Measurements from ENCODE around the gene SKAP1.
"Not testable (repeated sequence)": the region's sequence is repeated elsewhere in the genome, so short reads cannot be mapped to it uniquely, and the experiment has no call there.

SKAP1 gene

GRCh38 chr17:48294020-48294805 is 135.8 kb downstream of the SKAP1 start:
- Mint-ChIP-seq H3K27ac (no peak overlapping the region), H3K36me3 (ENCODE audit: low read depth) (no peaks in the 10 kb centered on the region), H3K4me3 (no peak overlapping the region), H3K27me3 (ENCODE audit: low read depth, poor library complexity) (no peaks in the 10 kb centered on the region), H3K9me3 (no peaks in the 10 kb centered on the region), H3K4me1 (peaks cover 41% of the 10 kb centered on the region)
- no peak for TF ChIP-seq CTCF (IDR thresholded peaks at IDR 0.05)
- DNase-seq, result no peak

- Mint-ChIP-seq H3K4me1 (peaks cover 41% of the 10 kb centered on the region), H3K36me3 (ENCODE audit: low read depth) (no peaks in the 10 kb centered on the region), H3K27ac (no peak overlapping the region), H3K27me3 (ENCODE audit: low read depth, poor library complexity) (no peaks in the 10 kb centered on the region), H3K9me3 (no peaks in the 10 kb centered on the region), H3K4me3 (no peak overlapping the region)
- TF ChIP-seq CTCF (IDR thresholded peaks at IDR 0.05), result no peak
- DNase-seq, result no peak
Measured at GRCh38 chr17:48293319-48294019, 136.5 kb downstream of the SKAP1 start.

- DNase-seq, result no peak
- Mint-ChIP-seq H3K27ac (no peak overlapping the region), H3K9me3 (no peaks in the 10 kb centered on the region), H3K27me3 (ENCODE audit: low read depth, poor library complexity) (peaks cover 2% of the 10 kb centered on the region), H3K4me3 (no peak overlapping the region), H3K36me3 (ENCODE audit: low read depth) (no peaks in the 10 kb centered on the region), H3K4me1 (peaks cover 17% of the 10 kb centered on the region)
- no peak for TF ChIP-seq CTCF (IDR thresholded peaks at IDR 0.05)
Measured at GRCh38 chr17:48290378-48290777, 139.6 kb downstream of the SKAP1 start.

GRCh38 chr17:48286917-48287316 is 143.1 kb downstream of the SKAP1 start:
- H3K27me3 Mint-ChIP-seq (ENCODE audit: low read depth, poor library complexity); DNase-seq; H3K4me3 Mint-ChIP-seq; H3K9me3 Mint-ChIP-seq; H3K36me3 Mint-ChIP-seq (ENCODE audit: low read depth); H3K27ac Mint-ChIP-seq: not testable (repeated sequence)
- peaks cover 22% of the 10 kb centered on the region for H3K4me1 Mint-ChIP-seq

GRCh38 chr17:48285614-48286013 is 144.4 kb downstream of the SKAP1 start:
- Mint-ChIP-seq H3K9me3 (no peaks in the 10 kb centered on the region), H3K27ac (no peak overlapping the region), H3K27me3 (ENCODE audit: low read depth, poor library complexity) (peaks cover 2% of the 10 kb centered on the region), H3K36me3 (ENCODE audit: low read depth) (no peaks in the 10 kb centered on the region), H3K4me3 (no peak overlapping the region), H3K4me1 (peaks cover 22% of the 10 kb centered on the region)
- DNase-seq, result no peak
- no peak for TF ChIP-seq CTCF (IDR thresholded peaks at IDR 0.05)

- Mint-ChIP-seq H3K27me3 (ENCODE audit: low read depth, poor library complexity) (peaks cover 2% of the 10 kb centered on the region), H3K36me3 (ENCODE audit: low read depth) (no peaks in the 10 kb centered on the region), H3K4me1 (peaks cover 24% of the 10 kb centered on the region), H3K4me3 (no peak overlapping the region), H3K27ac (no peak overlapping the region), H3K9me3 (no peaks in the 10 kb centered on the region)
- DNase-seq, result no peak
- TF ChIP-seq CTCF (IDR thresholded peaks at IDR 0.05), result no peak
Measured at GRCh38 chr17:48283907-48284306, 146.1 kb downstream of the SKAP1 start.

All from nephron progenitor cell (in vitro differentiated cells).